OCI-LY1 (cell line): Measurements from ENCODE around the gene IGFBP4.

Source experiments
- H2AFZ ChIP-seq: fragments of 200-600 bp; sonication (generic), shearing (Covaris generic); 2 replicates; pipeline ENCODE4 v1.6.0; 2014; ENCODE audit warnings: antibody characterized with exemption, mild to moderate bottlenecking, low read length
- H3F3A ChIP-seq: fragments of 200-600 bp; sonication (generic), shearing (Covaris generic); 2 replicates; pipeline ENCODE4 v1.6.0; 2014; ENCODE audit warnings: mild to moderate bottlenecking, antibody characterized with exemption, low read length, moderate library complexity; ENCODE audit not compliant: insufficient read depth
- H3K27ac ChIP-seq: fragments of 200-600 bp; sonication (generic); 2 replicates; pipeline ENCODE4 v1.5.1; 2014; ENCODE audit warnings: low read length, mixed run types, mild to moderate bottlenecking, low read depth; ENCODE audit not compliant: poor library complexity, severe bottlenecking
- H3K27me3 ChIP-seq: fragments of 200-600 bp; sonication (generic); 2 replicates; pipeline ENCODE4 v1.6.0; 2014; ENCODE audit warnings: antibody characterized with exemption, mild to moderate bottlenecking, low read length, moderate library complexity; ENCODE audit not compliant: insufficient read depth
- H3K36me3 ChIP-seq: fragments of 200-600 bp; sonication (generic); 2 replicates; pipeline ENCODE4 v1.6.1; 2014; ENCODE audit warnings: mild to moderate bottlenecking, antibody characterized with exemption, low read length, moderate library complexity, mixed read lengths; ENCODE audit not compliant: insufficient read depth
- H3K4me1 ChIP-seq: fragments of 200-600 bp; sonication (generic); 2 replicates; pipeline ENCODE4 v1.5.1; 2014; ENCODE audit warnings: mild to moderate bottlenecking, low read length, moderate library complexity; ENCODE audit not compliant: insufficient read depth, severe bottlenecking
- H3K4me2 ChIP-seq: fragments of 200-600 bp; sonication (generic), shearing (Covaris generic); 2 replicates; pipeline ENCODE4 v1.6.1; 2014; ENCODE audit warnings: low read length
- H3K4me3 ChIP-seq: fragments of 200-600 bp; sonication (generic); 2 replicates; pipeline ENCODE4 v1.5.1; 2014; ENCODE audit warnings: low read length, low read depth, mild to moderate bottlenecking, mixed read lengths; ENCODE audit not compliant: poor library complexity, severe bottlenecking
- H3K79me2 ChIP-seq: fragments of 200-600 bp; shearing (Covaris generic); 2 replicates; pipeline ENCODE4 v1.6.1; 2016; ENCODE audit warnings: mixed run types, low read length, mixed read lengths; ENCODE audit not compliant: insufficient read depth
- H3K9ac ChIP-seq: fragments of 200-600 bp; sonication (generic), shearing (Covaris generic); 2 replicates; pipeline ENCODE4 v1.6.1; 2014; ENCODE audit warnings: mild to moderate bottlenecking, low read length, mixed read lengths
- H3K9me2 ChIP-seq: fragments of 200-600 bp; sonication (generic), shearing (Covaris generic); 2 replicates; pipeline ENCODE4 v1.6.1; 2014; ENCODE audit warnings: low read depth, mild to moderate bottlenecking, low read length, mixed read lengths
- H3K9me3 ChIP-seq: fragments of 200-600 bp; shearing (Covaris generic); 2 replicates; pipeline ENCODE4 v1.6.1; 2014; ENCODE audit warnings: low read length, mixed read lengths
- H4K20me1 ChIP-seq: fragments of 200-600 bp; sonication (generic), shearing (Covaris generic); 2 replicates; pipeline ENCODE4 v1.6.0; 2016; ENCODE audit warnings: mild to moderate bottlenecking, low read length; ENCODE audit not compliant: insufficient read depth
- CTCF ChIP-seq: fragments of 200-600 bp; sonication (generic), shearing (Covaris generic); IDR thresholded peaks from 2 replicates; pipeline ENCODE4 v1.5.1; 2017; ENCODE audit warnings: mild to moderate bottlenecking, antibody characterized with exemption, low read length, moderate library complexity, mixed read lengths
- EZH2 ChIP-seq: fragments of 200-600 bp; sonication (generic), shearing (Covaris generic); IDR thresholded peaks from 2 replicates; pipeline ENCODE4 v1.8.0; 2017; ENCODE audit warnings: borderline replicate concordance, mixed run types, mild to moderate bottlenecking, antibody characterized with exemption, low read length, moderate library complexity, mixed read lengths

IGFBP4 gene

GRCh38 chr17:40498281-40499084 is 55.2 kb downstream of the IGFBP4 start:
- Histone ChIP-seq H4K20me1 (no peaks in the 10 kb centered on the region), H3K27me3 (peaks cover 6% of the 10 kb centered on the region; the same call in 1 of the 2 replicates), H3F3A (no peaks in the 10 kb centered on the region), H3K4me1 (no peaks in the 10 kb centered on the region), H3K9ac (no peak overlapping the region), H3K36me3 (no peaks in the 10 kb centered on the region), H3K4me3 (no peak overlapping the region), H3K27ac (no peak overlapping the region), H3K4me2 (no peak overlapping the region), H2AFZ (no peak overlapping the region), H3K79me2 (no peaks in the 10 kb centered on the region), H3K9me3 (no peaks in the 10 kb centered on the region), H3K9me2 (no peaks in the 10 kb centered on the region)
- no peak for TF ChIP-seq CTCF
- no peak for TF ChIP-seq EZH2

GRCh38 chr17:40499551-40500189 is 56.4 kb downstream of the IGFBP4 start:
- H2AFZ ChIP-seq = no peak overlapping the region
- no peaks in the 10 kb centered on the region for H3K9me3 ChIP-seq
- H3K27ac ChIP-seq = no peak overlapping the region
- no peaks in the 10 kb centered on the region for H3K4me1 ChIP-seq
- no peak overlapping the region for H3K9ac ChIP-seq
- no peaks in the 10 kb centered on the region for H3F3A ChIP-seq
- no peak overlapping the region for H3K4me3 ChIP-seq
- H3K79me2 ChIP-seq = no peaks in the 10 kb centered on the region
- H4K20me1 ChIP-seq = no peaks in the 10 kb centered on the region
- H3K36me3 ChIP-seq = no peaks in the 10 kb centered on the region
- no peak for TF ChIP-seq EZH2
- no peak for TF ChIP-seq CTCF
- H3K9me2 ChIP-seq = no peaks in the 10 kb centered on the region
- peaks cover 6% of the 10 kb centered on the region; the same call in 1 of the 2 replicates for H3K27me3 ChIP-seq
- no peak overlapping the region for H3K4me2 ChIP-seq

GRCh38 chr17:40500190-40500589 is 56.9 kb downstream of the IGFBP4 start:
- Histone ChIP-seq H3K4me2 (no peak overlapping the region), H3K9me3 (no peaks in the 10 kb centered on the region), H4K20me1 (no peaks in the 10 kb centered on the region), H3K27me3 (peaks cover 6% of the 10 kb centered on the region; the same call in 1 of the 2 replicates), H3K4me1 (no peaks in the 10 kb centered on the region), H3K36me3 (no peaks in the 10 kb centered on the region), H3K4me3 (no peak overlapping the region), H3K9ac (no peak overlapping the region), H2AFZ (no peak overlapping the region), H3K79me2 (no peaks in the 10 kb centered on the region), H3F3A (no peaks in the 10 kb centered on the region), H3K27ac (no peak overlapping the region), H3K9me2 (no peaks in the 10 kb centered on the region)
- TF ChIP-seq CTCF = no peak
- no peak for TF ChIP-seq EZH2
